ENCODE results near the gene RHO. TPM values are rescaled to one million over a fixed set of nuclear protein-coding genes. Genes with fewer than 3 reads are reported as not detected.

Gene RHO
- total and polyA plus RNA-seq, 2 donors (not counting 3 experiments of a cell fraction or from before 2014, with no cell fraction given), result not detected

GRCh38 chr3:129556890-129557547 lies 28.6 kb downstream of the RHO start:
- H3K4me3 ChIP-seq (replicated peaks in 1 of 3; ENCODE audit: insufficient read depth in 1 of 3, low read depth in 1 of 3, low read length in 3 of 3), result no peak overlapping the region
- peaks cover 14 to 43% of the 10 kb centered on the region in 2 experiments for H3K36me3 ChIP-seq (ENCODE audit: control insufficient read depth in 2 of 2, extremely low read depth in 1 of 2, insufficient read depth in 2 of 2, low read length in 2 of 2)
- H3K79me2 ChIP-seq (ENCODE audit: control insufficient read depth, insufficient read depth, low read length), result no peaks in the 10 kb centered on the region
- POLR2A ChIA-PET, result no interaction called here
- no peaks in the 10 kb centered on the region for H3K9me3 ChIP-seq (replicated peaks; ENCODE audit: control insufficient read depth, insufficient read depth, low read length)
- H3K4me2 ChIP-seq (ENCODE audit: insufficient read depth, low read length), result no peak overlapping the region
- H3K27ac ChIP-seq (ENCODE audit: insufficient read depth, low read depth, low read length), result no peak overlapping the region
- TF ChIP-seq POLR2AphosphoS5 (IDR thresholded peaks at IDR 0.05; ENCODE audit: insufficient read depth, low read depth, low read length), result no peak
- TF ChIP-seq MYC (IDR thresholded peaks at IDR 0.05; ENCODE audit: low read depth, low read length), result no peak
- TF ChIP-seq EZH2 (IDR thresholded peaks at IDR 0.05; ENCODE audit: borderline replicate concordance, low read depth, low read length, severe bottlenecking), result no peak
- no peak for TF ChIP-seq CTCF (IDR thresholded peaks at IDR 0.05; ENCODE audit: extremely low read depth in 1 of 2, insufficient read depth in 1 of 2, low read depth in 1 of 2, low read length in 2 of 2)
- no peak for TF ChIP-seq GATA2 (IDR thresholded peaks at IDR 0.05; ENCODE audit: insufficient read depth, insufficient read length, low read depth, low read length)
- no peak for TF ChIP-seq MAX (IDR thresholded peaks at IDR 0.05; ENCODE audit: insufficient read depth, insufficient read length)
- no peak for TF ChIP-seq POLR2A (IDR thresholded peaks at IDR 0.05; ENCODE audit: low read depth, low read length)
- TF ChIP-seq FOS (IDR thresholded peaks at IDR 0.05; ENCODE audit: borderline replicate concordance, insufficient read depth, low read length), result no peak
- TF ChIP-seq JUN (IDR thresholded peaks at IDR 0.05; ENCODE audit: borderline replicate concordance, insufficient read depth, insufficient read length, low read depth), result no peak
- no TSS peak for BruUV-seq (replicated peaks)
- intact Hi-C loops (cut with micrococcal nuclease), result no loop called here
- no peaks in the 10 kb centered on the region for H3K9me1 ChIP-seq (replicated peaks; ENCODE audit: control insufficient read depth, extremely low read depth, insufficient read depth, low read length)
- CTCF ChIA-PET, result interaction anchor here (6.4 kb wide), 1 partner anchor 65 kb away, joined by 80 read pairs; no protein-coding TSS in a partner anchor
- H3K4me1 ChIP-seq (ENCODE audit: control insufficient read depth, extremely low read depth, insufficient read depth, low read length), result peaks cover 37% of the 10 kb centered on the region
- DNase-seq (ENCODE audit: low read depth, low spot score) (no peak), FAIRE-seq (no peak)
- no peak overlapping the region for H3K9ac ChIP-seq (replicated peaks; ENCODE audit: extremely low read depth, insufficient read depth, low read length)
- dilution Hi-C loops (cut with MboI; ENCODE audit: extremely low pct_ligation_motif_present, low sequenced_read_pairs), result no loop called here
- no peaks in the 10 kb centered on the region for H4K20me1 ChIP-seq (replicated peaks; ENCODE audit: control insufficient read depth, extremely low read depth, insufficient read depth, low read length)
- no peaks in the 10 kb centered on the region for H3K27me3 ChIP-seq (ENCODE audit: control insufficient read depth in 2 of 2, insufficient read depth in 2 of 2, low read length in 2 of 2)
- no peak overlapping the region for H2AFZ ChIP-seq (ENCODE audit: low read depth, low read length)

Measured in endothelial cell of umbilical vein (primary cell).